HepG2 (cell line): Measurements from ENCODE around the gene PPM1G. TPM values are rescaled to one million over a fixed set of nuclear protein-coding genes. Genes with fewer than 3 reads are reported as not detected.

Experiments used
- BRD4 ChIP-seq: sonication (generic); formaldehyde crosslinking; IDR thresholded peaks from 2 replicates; pipeline ENCODE4 v1.4.0; 2020; ENCODE audit warnings: missing genetic modification reagents
- CBX5 ChIP-seq: sonication (generic); formaldehyde crosslinking; IDR thresholded peaks from 2 replicates; pipeline ENCODE4 v1.4.0; 2020; ENCODE audit warnings: missing genetic modification reagents, borderline replicate concordance
- DR1 ChIP-seq: sonication (generic); formaldehyde crosslinking; IDR thresholded peaks from 2 replicates; pipeline ENCODE4 v1.8.0; 2021; ENCODE audit warnings: mild to moderate bottlenecking, missing genetic modification reagents, inconsistent platforms
- FLYWCH1 ChIP-seq: sonication (generic); formaldehyde crosslinking; IDR thresholded peaks from 2 replicates; pipeline ENCODE4 v1.8.1; 2023; ENCODE audit warnings: mild to moderate bottlenecking, missing genetic modification reagents
- FOXC1 ChIP-seq: sonication (generic); formaldehyde crosslinking; IDR thresholded peaks from 2 replicates; pipeline ENCODE4 v1.8.0; 2022; ENCODE audit warnings: mild to moderate bottlenecking, missing genetic modification reagents, borderline replicate concordance
- HDAC2 ChIP-seq: sonication (generic); formaldehyde crosslinking; IDR thresholded peaks from 2 replicates; pipeline ENCODE4 v1.4.0; 2020; ENCODE audit warnings: missing genetic modification reagents
- KAT8 ChIP-seq: IDR thresholded peaks from 2 replicates; pipeline ENCODE4 v1.6.1; 2016; ENCODE audit warnings: missing genetic modification reagents, missing compliant biosample characterization
- MTA1 ChIP-seq: sonication (generic); formaldehyde crosslinking; IDR thresholded peaks from 2 replicates; pipeline ENCODE4 v1.4.0; 2020; ENCODE audit warnings: missing genetic modification reagents, mild to moderate bottlenecking, borderline replicate concordance
- PLRG1 ChIP-seq: fragments of 450-650 bp; conservative IDR thresholded peaks from 2 replicates; pipeline ENCODE4 v1.6.1; 2016
- POLR2AphosphoS5 ChIP-seq: IDR thresholded peaks from 2 replicates; pipeline ENCODE4 v1.6.1; 2012; ENCODE audit warnings: low read depth, low read length
- PREB ChIP-seq: sonication (generic); formaldehyde crosslinking; IDR thresholded peaks from 2 replicates; pipeline ENCODE4 v1.4.0; 2020; ENCODE audit warnings: missing genetic modification reagents
- SIX1 ChIP-seq: sonication (generic); formaldehyde crosslinking; IDR thresholded peaks from 2 replicates; pipeline ENCODE4 v1.4.0; 2020; ENCODE audit warnings: missing genetic modification reagents, borderline replicate concordance
- STAT5B ChIP-seq: sonication (generic); formaldehyde crosslinking; IDR thresholded peaks from 2 replicates; pipeline ENCODE4 v1.4.0; 2020; ENCODE audit warnings: missing genetic modification reagents
- ZFP41 ChIP-seq: sonication (generic); formaldehyde crosslinking; IDR thresholded peaks from 2 replicates; pipeline ENCODE4 v1.4.0; 2020; ENCODE audit warnings: mild to moderate bottlenecking, missing genetic modification reagents, borderline replicate concordance
- ZFP90 ChIP-seq: sonication (generic); formaldehyde crosslinking; IDR thresholded peaks from 2 replicates; pipeline ENCODE4 v1.8.0; 2022; ENCODE audit warnings: missing genetic modification reagents, mild to moderate bottlenecking, inconsistent platforms, borderline replicate concordance
- ZMYM3 ChIP-seq: sonication (generic); formaldehyde crosslinking; IDR thresholded peaks from 2 replicates; pipeline ENCODE4 v1.5.1; 2020; ENCODE audit warnings: mild to moderate bottlenecking, missing genetic modification reagents
- ZNF20 ChIP-seq: sonication (generic); formaldehyde crosslinking; IDR thresholded peaks from 2 replicates; pipeline ENCODE4 v1.4.0; 2020; ENCODE audit warnings: mild to moderate bottlenecking, moderate library complexity, missing genetic modification reagents
- ZNF451 ChIP-seq: sonication (generic); formaldehyde crosslinking; IDR thresholded peaks from 2 replicates; pipeline ENCODE4 v1.5.0; 2020; ENCODE audit warnings: mild to moderate bottlenecking, missing genetic modification reagents
- ZNF589 ChIP-seq: sonication (generic); formaldehyde crosslinking; conservative IDR thresholded peaks from 2 replicates; pipeline ENCODE4 v1.8.0; 2022; ENCODE audit warnings: mild to moderate bottlenecking, moderate library complexity, missing genetic modification reagents
- ZNF75D ChIP-seq: sonication (generic); formaldehyde crosslinking; IDR thresholded peaks from 2 replicates; pipeline ENCODE4 v1.8.1; 2023; ENCODE audit warnings: missing genetic modification reagents, mild to moderate bottlenecking, borderline replicate concordance
- ZNF780A ChIP-seq: sonication (generic); formaldehyde crosslinking; IDR thresholded peaks from 2 replicates; pipeline ENCODE4 v1.8.0; 2022; ENCODE audit warnings: mild to moderate bottlenecking, missing genetic modification reagents, moderate library complexity
- polyA plus RNA-seq, 8 experiments: library from polyadenylated mRNA; depleted of rRNA in 3 of 8; stranded (reverse) in 7 of 8; unstranded in 1 of 8; fragments of >200 nt; fragmentation: Illumina TruSeq in 4 of 8; extraction: Trizol in 4 of 8; gene quantifications; 2 replicates each; pipeline versions ENCODE4 v1.2.1 to v1.2.3, GENCODE V29; 2011 to 2016; ENCODE audit warnings: low read depth in 4 of 8, missing spikeins in 1 of 8, mixed read lengths in 1 of 8; ENCODE audit not compliant: insufficient read depth in 1 of 8
- total RNA-seq, 5 experiments: library from RNA; depleted of rRNA; stranded (reverse); fragments of >200 nt; fragmentation: Illumina TruSeq; extraction: Trizol; gene quantifications; 2 replicates each; pipeline ENCODE4 v1.2.3, GENCODE V29; 2016; ENCODE audit warnings: low read depth in 1 of 5
- TF ChIP-seq, protein P1 (sequence below): sonication (generic); formaldehyde crosslinking; IDR thresholded peaks from 2 replicates; pipeline ENCODE4 v1.5.0; 2020; ENCODE audit warnings: mild to moderate bottlenecking, missing genetic modification reagents, moderate library complexity
- TF ChIP-seq, protein P2 (sequence below): sonication (generic); formaldehyde crosslinking; IDR thresholded peaks from 2 replicates; pipeline ENCODE4 v1.5.0; 2020; ENCODE audit warnings: mild to moderate bottlenecking, low read depth, missing genetic modification reagents, borderline replicate concordance
- TF ChIP-seq, protein P3 (sequence below): sonication (generic); formaldehyde crosslinking; IDR thresholded peaks from 2 replicates; pipeline ENCODE4 v1.4.0; 2020; ENCODE audit warnings: missing genetic modification reagents, mild to moderate bottlenecking, borderline replicate concordance
- TF ChIP-seq, protein P4 (sequence below): sonication (generic); formaldehyde crosslinking; conservative IDR thresholded peaks from 2 replicates; pipeline ENCODE4 v1.8.0; 2022; ENCODE audit warnings: mild to moderate bottlenecking, moderate library complexity, missing genetic modification reagents

Gene PPM1G
- total and polyA plus RNA-seq, 2 of the 13 experiments (the other 11 are each of a cell fraction or from before 2014, with no cell fraction given), result 58.2 to 213 TPM

DNA sequence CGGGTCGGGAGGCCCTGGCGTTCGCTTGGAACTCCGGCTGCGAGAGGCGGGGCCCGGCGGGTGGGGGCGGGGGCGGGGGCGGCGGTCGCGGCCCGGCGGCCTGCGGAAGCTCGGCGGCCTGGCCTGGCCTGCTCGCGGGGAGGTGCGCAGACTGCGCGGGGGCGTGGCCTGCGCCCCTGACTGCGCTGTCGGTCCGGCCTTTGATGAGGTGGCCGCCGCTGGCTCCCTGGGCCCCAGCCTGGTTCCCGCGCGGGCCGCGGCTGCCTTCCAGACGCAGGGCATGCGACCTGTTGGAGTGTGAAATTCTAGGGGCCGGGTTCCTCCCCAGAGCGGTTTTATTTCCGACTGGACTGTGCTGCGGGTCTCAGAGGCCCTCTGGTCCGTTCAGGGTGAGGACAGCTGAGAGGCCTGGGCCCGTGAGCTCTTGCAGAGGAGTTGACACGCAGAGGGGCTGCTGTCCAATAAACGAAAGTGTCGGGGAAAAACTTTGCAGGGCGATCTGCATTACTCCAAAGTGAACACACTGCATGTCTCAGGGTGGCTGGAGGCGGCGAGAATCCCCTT lies 19.7 kb upstream of the PPM1G start (continued):
- peak; percentile 74; the same call in 1 of the 2 replicates for TF ChIP-seq PREB (CRISPR knock-in tag)
- peak; percentile 84; the same call in 1 of the 2 replicates for TF ChIP-seq ZNF75D (CRISPR knock-in tag)
- no peak for TF ChIP-seq STAT5B (CRISPR knock-in tag)
- TF ChIP-seq ZNF589 (CRISPR knock-in tag), result no peak; the same call in 1 of the 2 replicates
- no peak for TF ChIP-seq ZFP41 (CRISPR knock-in tag)
- TF ChIP-seq, protein P1, sequence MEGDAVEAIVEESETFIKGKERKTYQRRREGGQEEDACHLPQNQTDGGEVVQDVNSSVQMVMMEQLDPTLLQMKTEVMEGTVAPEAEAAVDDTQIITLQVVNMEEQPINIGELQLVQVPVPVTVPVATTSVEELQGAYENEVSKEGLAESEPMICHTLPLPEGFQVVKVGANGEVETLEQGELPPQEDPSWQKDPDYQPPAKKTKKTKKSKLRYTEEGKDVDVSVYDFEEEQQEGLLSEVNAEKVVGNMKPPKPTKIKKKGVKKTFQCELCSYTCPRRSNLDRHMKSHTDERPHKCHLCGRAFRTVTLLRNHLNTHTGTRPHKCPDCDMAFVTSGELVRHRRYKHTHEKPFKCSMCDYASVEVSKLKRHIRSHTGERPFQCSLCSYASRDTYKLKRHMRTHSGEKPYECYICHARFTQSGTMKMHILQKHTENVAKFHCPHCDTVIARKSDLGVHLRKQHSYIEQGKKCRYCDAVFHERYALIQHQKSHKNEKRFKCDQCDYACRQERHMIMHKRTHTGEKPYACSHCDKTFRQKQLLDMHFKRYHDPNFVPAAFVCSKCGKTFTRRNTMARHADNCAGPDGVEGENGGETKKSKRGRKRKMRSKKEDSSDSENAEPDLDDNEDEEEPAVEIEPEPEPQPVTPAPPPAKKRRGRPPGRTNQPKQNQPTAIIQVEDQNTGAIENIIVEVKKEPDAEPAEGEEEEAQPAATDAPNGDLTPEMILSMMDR (CRISPR knock-in tag), result no peak
- no peak for TF ChIP-seq FOXC1 (CRISPR knock-in tag)
- TF ChIP-seq, protein P2, sequence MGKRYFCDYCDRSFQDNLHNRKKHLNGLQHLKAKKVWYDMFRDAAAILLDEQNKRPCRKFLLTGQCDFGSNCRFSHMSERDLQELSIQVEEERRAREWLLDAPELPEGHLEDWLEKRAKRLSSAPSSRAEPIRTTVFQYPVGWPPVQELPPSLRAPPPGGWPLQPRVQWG (CRISPR knock-in tag), result no peak
- TF ChIP-seq MTA1, result peak; percentile 56; the same call in 1 of the 2 replicates
- TF ChIP-seq, protein P3, sequence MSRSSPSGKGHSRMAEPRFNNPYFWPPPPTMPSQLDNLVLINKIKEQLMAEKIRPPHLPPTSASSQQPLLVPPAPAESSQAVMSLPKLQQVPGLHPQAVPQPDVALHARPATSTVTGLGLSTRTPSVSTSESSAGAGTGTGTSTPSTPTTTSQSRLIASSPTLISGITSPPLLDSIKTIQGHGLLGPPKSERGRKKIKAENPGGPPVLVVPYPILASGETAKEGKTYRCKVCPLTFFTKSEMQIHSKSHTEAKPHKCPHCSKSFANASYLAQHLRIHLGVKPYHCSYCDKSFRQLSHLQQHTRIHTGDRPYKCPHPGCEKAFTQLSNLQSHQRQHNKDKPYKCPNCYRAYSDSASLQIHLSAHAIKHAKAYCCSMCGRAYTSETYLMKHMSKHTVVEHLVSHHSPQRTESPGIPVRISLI (CRISPR knock-in tag), result 0 out of 2 replicates have a peak, but pooled peaks have one; percentile 40
- TF ChIP-seq BRD4 (CRISPR knock-in tag), result peak; percentile 72; the same call in 1 of the 2 replicates
- no peak for TF ChIP-seq DR1 (CRISPR knock-in tag)
- no peak for TF ChIP-seq CBX5 (CRISPR knock-in tag)
- TF ChIP-seq ZNF451 (CRISPR knock-in tag), result peak; percentile 51
- TF ChIP-seq SIX1 (CRISPR knock-in tag), result no peak
- TF ChIP-seq, protein P4, sequence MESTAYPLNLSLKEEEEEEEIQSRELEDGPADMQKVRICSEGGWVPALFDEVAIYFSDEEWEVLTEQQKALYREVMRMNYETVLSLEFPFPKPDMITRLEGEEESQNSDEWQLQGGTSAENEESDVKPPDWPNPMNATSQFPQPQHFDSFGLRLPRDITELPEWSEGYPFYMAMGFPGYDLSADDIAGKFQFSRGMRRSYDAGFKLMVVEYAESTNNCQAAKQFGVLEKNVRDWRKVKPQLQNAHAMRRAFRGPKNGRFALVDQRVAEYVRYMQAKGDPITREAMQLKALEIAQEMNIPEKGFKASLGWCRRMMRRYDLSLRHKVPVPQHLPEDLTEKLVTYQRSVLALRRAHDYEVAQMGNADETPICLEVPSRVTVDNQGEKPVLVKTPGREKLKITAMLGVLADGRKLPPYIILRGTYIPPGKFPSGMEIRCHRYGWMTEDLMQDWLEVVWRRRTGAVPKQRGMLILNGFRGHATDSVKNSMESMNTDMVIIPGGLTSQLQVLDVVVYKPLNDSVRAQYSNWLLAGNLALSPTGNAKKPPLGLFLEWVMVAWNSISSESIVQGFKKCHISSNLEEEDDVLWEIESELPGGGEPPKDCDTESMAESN (CRISPR knock-in tag), result no peak; the same call in 1 of the 2 replicates
- no peak for TF ChIP-seq ZMYM3
- TF ChIP-seq FLYWCH1 (CRISPR knock-in tag), result no peak
- no peak; the same call in 1 of the 2 replicates for TF ChIP-seq KAT8 (CRISPR knock-in tag)
- no peak for TF ChIP-seq ZNF780A (CRISPR knock-in tag)
- TF ChIP-seq PLRG1, result no peak
- TF ChIP-seq ZFP90 (CRISPR knock-in tag), result no peak; the same call in 1 of the 2 replicates
- TF ChIP-seq ZNF20 (CRISPR knock-in tag), result 0 out of 2 replicates have a peak, but pooled peaks have one; percentile 9
- TF ChIP-seq POLR2AphosphoS5, result peak; percentile 54; the same call in 1 of the 2 replicates
- TF ChIP-seq HDAC2 (CRISPR knock-in tag), result peak; percentile 53; the same call in 1 of the 2 replicates
